Activated T-helper 9 cell treated with anti-CD3 and anti-CD28 coated beads, Interleukin-2, amount 50 U/mL, for 16 hours (primary cell): Measurements from ENCODE around the gene SPATA3.

ENCODE experiments used
- DNase-seq: peaks from one replicate; pipeline ENCODE4 v3.0.0-alpha.2; 2020; ENCODE audit warnings: low read depth

Gene SPATA3

DNA sequence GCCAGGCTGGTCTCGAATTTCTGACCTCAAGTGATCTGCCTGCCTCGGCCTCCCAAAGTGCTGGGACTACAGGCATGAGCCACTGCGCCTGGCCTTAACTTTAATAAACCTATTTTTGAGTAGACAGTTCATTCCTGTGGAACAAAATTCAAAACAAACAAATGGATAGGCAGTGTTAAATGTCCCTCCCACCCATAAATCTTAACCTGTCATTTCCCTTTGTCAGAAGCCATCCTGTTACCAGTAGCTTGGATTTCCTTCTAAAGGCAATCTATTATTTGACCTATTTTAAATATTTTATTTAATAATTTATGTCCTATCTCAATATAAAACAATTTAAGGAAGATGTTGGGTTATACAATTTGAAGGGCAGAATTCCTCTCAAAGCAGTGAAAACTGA, 34.8 kb downstream of the SPATA3 start:
- no peak for DNase-seq

DNA sequence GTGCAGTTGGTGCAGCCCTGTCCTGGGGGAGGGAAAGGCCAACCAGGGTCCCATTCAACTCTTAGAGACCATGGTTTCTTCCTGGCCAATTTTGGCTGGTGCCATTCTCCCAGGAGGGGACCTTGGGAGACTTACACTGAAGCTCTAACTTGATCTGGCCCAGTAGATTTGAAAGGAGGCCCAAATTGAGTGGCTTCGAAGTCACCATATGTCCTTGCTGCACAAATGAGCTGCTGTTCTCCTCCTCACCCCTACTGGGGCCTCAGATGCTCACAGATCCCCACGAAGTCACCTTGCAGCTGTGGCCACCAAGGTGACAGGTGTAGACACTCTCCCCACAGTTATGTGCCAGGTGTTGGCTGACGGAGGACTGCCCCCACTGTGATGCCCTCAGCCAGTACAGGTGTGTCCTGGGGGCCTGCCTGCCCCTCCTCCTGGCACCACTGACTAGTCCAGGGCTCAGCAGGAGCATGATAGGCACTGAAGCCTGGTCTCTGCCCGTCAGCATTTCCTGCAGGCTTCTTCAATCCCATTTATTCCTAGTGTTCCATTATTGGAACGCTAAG, 36.7 kb downstream of the SPATA3 start:
- no peak for DNase-seq

DNA sequence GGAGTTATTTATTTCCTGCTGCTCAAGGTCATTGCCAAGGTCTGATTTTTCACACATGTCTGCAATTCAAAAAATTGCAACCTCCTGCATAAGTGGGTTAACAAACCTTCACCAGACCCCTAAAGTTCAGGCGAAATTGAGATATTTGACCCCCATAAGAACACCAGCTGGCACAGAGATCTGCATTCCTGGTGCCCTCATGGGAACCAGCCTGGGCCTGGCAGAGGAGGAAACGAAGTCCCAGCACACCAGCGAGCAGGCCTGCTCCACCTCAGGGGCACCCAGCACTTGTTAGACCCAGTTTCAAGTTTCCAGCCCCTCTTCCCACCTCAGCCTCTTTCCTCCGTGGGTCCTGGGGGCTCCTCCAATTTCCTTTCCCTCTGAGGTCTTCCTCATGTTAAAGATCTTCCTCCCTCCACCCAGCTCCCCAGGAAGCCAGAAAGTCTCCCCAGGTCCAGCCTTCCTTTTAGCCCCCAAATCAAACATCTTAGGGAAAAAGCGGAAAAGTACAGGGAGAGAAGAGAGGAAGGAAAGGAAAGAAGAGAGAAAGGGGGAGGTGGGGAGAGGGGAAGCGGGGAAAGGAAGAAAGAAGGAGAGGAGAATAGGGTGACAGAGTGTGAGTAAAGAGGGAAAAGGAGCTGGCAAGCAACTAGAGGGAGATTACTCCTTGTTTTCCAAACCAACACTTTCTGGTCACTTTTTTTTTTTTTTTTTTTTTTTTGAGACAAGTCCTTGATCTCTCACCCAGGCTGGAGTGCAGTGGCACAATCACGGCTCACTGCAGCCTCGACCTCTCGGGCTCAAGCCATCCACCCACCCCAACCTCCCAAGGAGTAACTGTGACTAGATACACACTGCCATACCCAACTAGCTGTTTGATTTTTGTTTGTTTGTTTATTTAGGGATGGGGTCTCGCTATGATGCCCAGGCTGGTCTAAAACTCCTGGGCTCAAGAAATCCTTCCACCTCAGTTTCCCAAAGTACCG, 37.5 kb downstream of the SPATA3 start:
- no peak for DNase-seq

DNA sequence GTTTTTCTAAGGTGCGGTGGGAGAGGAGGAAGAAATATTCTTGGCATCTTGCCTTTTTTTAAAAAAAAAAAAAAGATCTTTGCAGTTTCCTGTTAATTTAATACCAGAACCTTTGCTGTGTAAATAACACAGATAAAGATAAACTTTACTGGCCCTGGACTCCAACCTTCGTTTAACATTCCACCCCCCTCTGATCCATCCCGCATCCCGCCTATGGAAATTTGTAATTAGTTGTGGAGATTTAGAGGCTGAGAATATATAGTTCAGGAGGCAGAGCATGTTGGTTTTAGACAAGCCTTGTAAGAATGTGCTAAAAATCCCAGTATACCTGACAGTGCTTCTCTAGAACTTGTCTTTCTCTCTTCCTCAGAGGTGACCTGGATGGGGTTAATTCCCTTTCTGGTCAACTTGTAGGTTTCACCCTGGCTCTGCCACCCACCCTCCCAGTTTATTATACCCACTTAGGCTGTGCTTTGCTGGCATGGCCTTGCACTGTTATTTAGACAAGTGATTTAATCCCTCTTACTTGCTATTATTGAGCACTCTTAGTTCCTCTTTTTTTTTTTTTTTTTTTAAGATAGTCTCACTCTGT, 38.5 kb downstream of the SPATA3 start:
- DNase-seq, result no peak

DNA sequence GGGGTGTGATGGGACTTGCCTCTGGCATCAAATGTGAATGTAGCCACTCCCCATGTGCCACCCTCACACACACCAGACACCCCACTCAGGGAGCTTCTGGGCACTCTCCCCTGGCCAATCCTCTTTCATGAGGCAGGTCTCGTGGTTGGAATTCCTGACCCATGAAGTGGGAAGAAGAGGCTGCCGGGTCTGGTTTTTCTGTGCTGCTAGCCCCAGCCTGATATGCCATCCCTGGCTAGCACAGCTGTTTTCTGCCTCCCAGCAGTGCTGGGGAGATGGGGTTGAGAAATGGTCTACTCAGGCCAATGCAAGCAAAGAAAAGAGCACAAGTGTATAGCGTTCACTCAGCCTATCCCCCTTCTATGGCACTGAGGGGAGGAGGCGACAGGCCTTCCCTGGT, 40.2 kb downstream of the SPATA3 start:
- no peak for DNase-seq

DNA sequence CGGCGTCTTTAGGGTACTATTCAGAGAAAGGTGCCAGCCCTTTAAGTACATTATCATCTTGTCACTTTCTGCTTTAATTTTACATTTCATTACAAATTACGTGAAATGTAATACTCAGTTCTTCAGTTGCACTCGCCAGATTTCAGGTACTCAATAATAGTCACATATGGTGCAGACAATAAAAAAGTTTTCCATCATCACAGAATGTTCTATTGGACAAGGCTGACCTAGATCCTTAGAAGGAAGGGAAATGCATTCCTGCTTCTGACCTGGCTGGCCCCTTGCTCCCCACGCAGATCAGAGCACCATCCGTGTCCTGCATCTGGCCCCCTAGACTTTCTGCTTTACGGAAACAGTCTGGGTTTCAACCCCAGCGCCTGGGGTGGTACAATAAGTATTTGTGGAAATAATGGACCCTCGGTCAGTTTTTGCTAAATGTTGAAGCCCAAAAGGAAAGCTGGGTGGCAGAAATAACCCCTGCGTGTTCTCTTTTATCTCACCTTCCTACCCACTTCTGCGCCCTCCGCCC, 40.7 kb downstream of the SPATA3 start:
- no peak for DNase-seq

DNA sequence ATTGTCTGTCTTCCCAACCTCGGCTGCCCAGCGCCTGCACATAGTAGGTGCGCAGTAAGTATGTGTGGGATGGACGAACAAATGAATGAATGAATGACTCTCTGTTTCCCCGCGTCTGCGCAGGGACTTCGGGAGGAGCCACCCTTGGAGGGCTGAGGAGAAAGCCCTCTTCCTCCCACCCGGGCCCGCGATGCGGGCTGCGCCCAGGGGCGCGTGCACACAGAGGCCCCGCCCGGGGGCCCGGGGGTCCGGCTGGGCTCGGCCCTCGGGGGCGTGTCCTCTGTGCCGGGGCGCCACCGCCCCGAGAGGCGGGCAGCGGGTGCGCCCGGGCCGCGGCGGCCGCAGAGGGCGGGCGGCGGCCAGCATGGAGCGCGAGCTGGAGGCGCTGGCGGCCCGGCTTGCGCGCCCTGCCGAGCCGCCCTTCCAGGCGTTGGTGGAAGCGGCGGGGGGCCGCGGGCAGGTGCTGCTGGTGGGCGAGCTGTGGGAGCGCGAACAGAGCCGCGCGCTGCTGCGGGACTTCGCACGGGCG, 41.3 kb downstream of the SPATA3 start, which contains the start of gene C2orf72:
C2orf72 (plus strand) TSS at position 322 of the 529 bp plus-strand sequence; CDS start at position 365, 43 bp downstream.
- DNase-seq, result no peak

DNA sequence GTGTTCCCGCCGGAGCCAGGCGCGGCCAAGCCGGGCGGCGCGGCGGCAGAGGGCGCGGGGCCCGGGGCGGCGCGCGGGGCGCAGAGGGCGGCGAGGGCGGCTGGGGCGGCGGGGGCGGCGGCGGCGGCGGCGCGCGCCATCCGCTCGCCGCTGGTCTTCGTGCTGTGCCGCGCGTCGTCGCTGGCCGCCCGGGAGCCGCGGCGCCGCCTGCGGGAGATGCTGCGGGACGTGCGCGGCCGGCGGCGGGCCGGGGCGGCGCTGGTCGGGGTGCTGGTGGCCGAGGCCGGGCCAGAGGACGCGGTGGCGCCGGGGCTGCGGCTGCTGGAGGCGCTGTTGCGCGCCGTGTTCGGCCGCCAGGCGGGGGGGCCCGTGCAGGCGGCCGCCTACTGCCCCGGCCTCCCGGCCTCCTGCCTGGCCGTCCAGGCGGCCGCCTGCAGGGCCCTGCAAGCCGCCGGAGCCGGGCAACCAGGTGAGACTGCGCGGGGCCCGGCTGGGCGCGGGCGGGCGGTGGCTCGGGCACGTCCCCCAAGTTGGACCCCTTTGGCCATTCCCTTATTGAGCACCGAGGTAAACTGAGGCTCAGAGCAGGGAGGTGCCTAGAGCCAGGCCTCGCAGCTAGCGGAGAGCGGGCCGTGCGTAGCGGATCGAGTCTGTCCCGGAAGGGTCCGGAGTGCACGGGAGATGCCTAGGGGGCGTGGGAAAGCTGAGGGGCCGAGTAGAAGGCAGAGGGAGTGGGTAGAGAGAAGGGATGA, 42.0 kb downstream of the SPATA3 start:
- DNase-seq, result no peak

DNA sequence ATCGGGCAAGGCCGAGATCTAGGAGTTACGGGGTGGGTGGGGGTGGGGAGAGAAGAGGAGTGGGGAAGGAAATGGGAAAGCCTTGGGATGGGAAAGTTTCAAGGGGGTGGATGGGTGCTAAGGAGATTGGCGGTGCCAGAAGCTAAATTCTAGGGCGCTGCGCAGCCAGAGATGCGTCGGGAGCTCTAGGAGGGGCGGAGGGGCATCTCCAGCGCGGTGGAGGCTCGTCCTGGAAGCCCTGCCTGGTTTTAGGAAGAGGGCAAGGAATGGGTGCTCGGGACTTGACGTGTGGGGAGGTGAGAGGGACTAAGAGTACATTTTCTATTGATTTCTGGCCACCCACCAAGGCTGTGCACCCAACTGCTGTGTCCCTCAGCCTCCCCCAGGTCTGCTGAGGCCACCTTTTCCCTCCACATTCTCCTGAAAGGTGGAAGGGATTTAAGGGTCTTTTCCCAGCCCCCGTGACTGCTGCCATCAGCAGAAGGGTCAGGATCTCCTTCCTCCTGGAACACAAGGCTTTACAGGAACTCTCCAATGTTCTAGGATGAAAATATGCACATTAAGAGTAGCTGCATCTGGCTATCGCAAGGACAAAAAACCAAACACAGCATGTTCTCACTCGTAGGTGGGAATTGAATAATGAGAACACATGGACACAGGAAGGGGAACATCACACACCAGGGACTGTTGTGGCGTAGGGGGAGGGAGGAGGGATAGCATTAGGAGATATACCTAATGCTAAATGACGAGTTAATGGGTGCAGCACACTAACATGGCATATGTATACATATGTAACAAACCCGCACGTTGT, 42.8 kb downstream of the SPATA3 start:
- DNase-seq, result no peak

DNA sequence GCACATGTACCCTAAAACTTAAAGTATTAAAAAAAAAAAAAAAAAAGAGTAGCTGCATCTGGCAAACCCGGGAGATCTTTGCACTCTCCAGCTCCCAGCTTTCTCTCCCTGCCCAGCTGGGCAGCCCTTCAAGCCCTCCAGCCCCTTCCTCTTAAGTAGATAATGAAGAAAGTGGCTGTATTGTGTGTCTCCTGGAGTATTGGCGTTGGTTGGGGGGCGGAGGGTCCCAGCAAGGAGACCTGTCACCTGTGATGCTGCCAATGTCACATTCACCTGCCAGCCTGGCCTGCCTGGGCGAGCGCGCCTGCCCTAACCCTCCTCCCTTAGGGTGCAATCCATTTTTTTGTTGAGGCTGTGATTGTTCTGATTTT, 43.4 kb downstream of the SPATA3 start:
- DNase-seq, result no peak

DNA sequence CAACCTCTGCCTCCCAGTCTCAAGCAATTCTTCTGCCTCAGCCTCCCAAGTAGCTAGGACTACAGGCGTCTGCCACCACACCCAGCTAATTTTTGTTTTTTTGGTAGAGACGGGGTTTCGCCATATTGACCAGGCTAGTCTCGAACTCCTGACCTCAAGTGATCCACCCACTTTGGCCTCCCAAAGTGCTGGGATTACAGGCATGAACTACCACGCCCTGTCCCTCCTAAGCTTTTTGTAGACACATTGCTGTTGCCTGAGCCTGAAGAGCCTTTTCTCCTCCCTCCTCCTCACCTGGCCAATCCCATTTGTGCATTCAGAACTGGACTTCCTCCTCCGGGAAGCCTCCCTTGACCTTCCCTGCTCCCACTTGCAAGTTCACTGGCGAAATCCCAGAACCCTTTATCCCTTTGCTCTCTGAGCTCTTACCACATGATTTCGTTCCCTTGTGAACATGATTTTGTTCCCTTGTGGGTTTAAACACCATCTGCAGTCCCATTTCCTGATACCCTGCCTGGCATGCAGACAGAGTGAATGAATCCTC, 44.0 kb downstream of the SPATA3 start:
- DNase-seq, result no peak

DNA sequence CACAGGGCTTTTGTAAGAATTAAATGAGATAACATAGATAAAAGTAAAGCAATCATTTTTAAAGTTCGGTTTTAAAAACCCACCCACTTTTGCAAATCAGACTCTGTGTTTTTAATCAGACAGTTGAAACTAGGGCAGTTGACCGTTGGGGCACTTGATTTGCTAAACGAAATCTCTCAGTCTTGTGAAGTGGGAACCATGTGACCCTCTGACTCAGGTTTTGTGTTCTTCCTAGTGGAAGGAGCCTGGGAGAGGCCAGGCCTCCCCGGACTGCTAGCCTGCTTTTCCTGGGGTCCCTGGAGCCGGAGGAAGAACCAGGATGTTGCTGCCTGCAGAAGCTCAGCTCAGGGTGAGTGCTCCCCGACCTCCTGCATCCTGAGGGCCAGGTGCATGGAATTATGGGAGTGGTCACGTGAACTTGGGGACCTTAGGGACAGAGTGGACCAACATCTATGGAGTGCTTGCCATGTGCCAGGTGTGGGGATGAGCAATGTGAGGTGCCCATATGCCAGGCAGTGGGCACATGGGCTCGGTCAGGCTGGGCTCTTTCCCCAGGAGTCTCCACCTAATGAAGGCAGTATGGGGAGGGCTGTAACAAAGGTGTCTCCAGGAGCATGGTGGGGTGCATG, 45.3 kb downstream of the SPATA3 start:
- DNase-seq, result no peak

DNA sequence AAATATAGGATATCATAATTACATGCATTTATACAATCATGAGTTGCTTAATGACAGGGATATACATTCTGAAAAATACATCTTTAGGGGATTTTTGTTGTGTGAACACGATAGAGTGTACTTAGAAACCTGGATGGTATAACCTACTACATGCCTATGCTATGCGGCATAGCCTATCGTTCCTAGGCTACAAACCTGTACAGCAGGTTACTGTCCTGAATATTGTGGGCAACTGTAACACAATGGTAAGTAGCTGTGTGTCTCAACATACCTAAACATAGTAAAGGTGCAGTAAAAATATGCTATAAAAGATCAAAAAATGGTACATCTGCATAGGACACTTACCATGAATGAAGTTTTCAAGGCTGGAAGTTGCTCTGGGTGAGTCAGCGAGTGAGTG, 47.9 kb downstream of the SPATA3 start:
- no peak for DNase-seq

DNA sequence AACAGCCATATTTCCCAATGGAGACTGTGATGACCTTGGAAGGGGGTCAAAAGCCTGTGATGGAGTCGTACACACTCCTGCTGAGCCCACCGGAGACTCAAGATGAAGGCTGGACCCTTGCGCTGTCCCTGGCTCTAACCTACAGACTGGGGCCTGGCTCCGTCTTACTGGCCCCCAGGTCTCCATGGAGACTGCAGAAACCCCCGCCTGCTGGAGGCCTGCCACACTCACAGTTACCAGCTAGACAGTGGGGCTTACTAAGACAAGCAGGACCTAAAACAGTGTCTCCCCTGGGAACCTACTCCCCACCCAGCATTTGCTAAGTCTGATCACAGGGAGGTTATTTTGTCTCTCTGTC, 51.0 kb downstream of the SPATA3 start:
- DNase-seq, result no peak

DNA sequence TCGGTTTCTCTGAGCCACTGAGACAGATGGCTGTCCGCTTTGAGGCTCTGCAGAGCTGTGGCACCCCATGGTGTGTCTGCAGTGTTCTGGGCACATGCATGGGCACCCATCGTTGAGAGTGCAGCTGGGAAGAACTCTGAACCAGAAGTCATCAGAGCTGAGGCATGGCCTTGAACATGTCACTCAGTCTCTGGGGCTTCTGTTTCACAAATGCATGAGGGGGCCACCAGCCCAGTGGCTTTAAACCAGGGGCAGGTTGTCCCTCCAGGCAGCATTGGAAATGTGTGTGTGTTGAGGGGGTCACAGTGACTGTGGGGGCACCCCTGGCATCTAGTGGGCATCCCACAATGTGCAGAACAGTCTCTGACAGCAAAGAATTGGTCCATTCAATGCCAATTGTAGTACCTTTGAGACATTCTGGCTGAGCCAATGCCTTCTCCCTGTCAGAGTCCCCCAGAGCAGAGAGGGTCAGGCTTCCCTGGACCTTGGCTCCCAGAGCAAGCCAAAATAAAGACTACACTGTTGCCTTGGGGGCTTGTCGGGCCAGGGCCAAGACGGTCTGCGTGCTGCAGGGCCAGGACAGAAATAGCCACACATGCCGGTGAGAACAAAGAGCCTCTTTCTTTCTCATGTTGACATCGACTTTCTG, 51.5 kb downstream of the SPATA3 start:
- no peak for DNase-seq

DNA sequence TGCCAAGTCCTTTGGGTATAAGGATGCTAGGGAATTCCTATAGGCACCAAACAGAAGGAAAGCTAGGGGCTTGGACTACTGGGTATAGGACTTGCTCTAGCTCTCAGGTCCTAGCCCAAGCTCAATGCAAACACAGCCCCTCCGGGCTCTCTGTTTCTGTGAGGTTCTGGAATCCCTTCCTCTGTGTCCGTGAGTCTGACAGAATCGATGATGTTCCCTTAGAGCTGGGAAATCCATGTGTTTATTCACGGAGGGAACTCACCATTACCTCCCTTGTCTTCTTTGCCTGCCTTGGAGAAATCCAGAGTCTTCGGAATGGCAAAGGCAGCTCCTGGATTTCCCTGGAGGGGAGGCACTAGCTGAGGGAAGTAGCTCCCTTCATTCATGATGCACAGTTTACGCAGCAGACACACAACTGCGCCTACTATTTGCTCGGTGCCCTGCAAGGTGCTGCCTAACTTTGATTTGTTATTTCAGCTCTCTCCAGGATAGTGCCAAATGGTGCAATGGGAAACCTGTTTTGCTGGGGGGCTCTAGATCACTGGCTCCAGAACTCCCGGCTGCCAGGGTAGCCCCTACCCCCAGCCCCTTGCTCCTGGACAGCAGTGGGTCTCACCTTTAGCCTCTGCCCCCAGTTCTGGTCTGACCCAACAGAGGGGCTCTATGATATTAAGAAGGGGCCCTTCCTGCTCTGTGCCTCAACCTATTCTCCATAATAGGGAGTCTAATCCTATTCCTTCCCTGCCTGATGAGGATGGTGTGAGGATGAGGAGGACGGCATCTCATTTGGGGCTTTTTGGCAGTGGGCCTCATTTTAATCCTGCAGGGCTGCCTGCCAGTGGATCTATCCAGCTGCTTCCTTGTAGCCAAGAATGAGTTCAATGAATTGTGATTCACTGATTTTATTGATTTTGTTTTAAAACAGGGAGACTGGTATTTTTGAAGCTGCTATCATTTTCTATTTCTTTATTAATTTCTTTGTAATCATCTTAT, 52.3 kb downstream of the SPATA3 start:
- no peak for DNase-seq

DNA sequence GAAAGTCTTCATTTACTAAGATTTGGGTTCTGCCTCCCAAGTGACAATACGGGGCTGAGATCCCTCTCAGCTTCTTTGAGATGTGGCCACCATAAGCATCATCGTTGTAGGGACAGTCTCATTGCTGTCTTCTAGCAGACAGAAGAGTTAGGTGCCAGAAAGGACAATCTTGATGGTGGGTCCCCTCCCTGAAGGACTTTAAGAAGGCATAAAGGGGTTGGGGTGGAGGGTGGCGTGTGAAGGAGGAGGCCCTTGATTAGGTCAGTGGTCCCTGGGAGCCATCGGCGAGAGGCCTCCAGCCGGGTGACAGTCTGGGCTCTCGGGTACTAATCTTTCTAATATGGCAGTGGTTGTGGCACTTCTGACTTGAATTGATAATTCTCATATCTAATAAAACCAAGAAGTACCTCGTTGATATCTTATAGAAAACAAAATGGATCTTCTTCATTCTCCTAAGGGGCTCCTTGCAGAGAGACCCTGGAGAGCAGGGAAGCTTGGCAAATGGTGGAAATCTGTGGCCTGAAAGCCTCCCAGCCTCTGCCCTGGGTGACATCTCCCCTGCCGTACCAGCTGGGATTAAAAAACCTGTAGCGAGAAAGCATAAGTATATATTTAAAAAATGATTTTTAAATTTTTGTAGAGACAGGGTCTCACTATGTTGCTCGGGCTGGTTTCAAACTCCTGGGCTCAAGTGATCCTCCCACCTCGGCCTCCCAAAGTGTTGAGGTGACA, 53.5 kb downstream of the SPATA3 start:
- no peak for DNase-seq
